HG03159 (cell line): ENCODE data around the gene FBXO7.
A peak's percentile ranks its signal among the peaks of the same experiment; 100 is the strongest.
"Not testable (repeated sequence)": the region's sequence is repeated elsewhere in the genome, so short reads cannot be mapped to it uniquely, and the experiment has no call there.

ENCODE experiments used
- ATAC-seq: cut with Tn5 transposase; IDR thresholded peaks from one replicate; pipeline ENCODE4 v1.9.1; 2021; ENCODE audit warnings: mild to moderate bottlenecking, moderate library complexity; ENCODE audit not compliant: unreplicated experiment

Gene FBXO7

GRCh38 chr22:32474635-32475467 lies at the start of gene FBXO7:
TSS of gene FBXO7 (plus strand) at chr22:32474811. CDS start at chr22:32475003, 192 bp downstream.
- peak; percentile 71 for ATAC-seq

DNA sequence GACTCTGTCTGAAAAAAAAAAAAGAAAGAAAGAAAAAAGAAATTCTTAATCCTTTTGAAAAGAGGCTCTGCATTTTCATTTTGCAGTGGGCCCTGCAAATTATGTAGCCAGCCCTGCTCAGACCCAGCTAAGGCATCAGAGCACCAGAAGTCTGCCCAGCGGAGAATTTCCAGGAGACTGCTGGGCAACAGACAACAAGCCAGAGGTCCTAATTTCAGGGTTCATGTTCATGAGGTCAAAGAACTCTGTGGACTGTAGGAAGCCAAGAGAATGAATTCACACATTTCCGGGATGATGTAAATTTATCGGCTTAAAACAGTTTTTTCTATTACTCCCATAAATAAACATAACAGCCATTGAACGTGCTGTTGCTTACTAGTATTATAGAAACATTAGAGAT lies 47.7 kb upstream of the FBXO7 start:
- no peak for ATAC-seq

- ATAC-seq, result no peak
Observed at GRCh38 chr22:32430352-32430751, 44.3 kb upstream of the FBXO7 start.

GRCh38 chr22:32444068-32444467 lies 30.5 kb upstream of the FBXO7 start:
- ATAC-seq, result no peak

DNA sequence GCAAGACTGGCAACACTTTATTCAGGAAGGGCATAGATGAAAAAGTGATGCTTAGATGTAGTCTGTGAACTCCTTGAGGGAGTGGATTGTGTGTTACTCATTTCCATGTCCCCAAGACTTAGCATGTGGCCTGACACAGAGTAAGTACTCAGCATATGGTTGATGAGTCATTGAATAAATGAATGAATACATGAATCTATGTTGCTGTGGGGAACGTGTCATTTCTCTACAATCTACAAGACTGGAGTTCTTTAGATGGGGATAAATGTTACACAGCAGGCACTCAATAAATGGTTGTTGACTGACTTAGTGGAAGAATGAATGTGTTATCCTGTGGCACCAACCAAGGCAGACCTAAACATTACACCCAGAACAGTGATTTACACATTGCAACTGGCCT lies 28.3 kb upstream of the FBXO7 start:
- no peak for ATAC-seq

DNA sequence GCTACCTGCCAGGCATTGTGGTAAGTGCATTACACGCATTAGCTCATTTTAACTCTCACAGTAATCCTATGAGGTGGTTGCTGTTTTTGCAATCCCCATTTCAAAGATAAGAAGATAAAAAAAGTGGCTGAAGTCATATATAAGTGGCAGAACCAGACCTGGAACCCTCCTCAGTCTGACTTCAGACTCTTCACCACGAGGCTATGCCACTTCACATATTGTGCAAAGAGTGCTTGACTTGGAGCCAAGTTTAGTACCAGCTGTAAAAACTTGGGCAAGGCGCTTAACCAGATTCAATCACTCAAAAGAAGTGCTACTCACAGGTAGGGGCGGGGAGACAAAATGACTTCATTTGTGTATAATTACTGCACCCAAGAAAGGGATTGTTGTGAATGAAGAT lies 25.6 kb upstream of the FBXO7 start:
- no peak for ATAC-seq

- no peak for ATAC-seq
Observed at GRCh38 chr22:32457031-32457430, 17.6 kb upstream of the FBXO7 start.

- no peak for ATAC-seq
Observed at GRCh38 chr22:32462452-32462851, 12.2 kb upstream of the FBXO7 start.

DNA sequence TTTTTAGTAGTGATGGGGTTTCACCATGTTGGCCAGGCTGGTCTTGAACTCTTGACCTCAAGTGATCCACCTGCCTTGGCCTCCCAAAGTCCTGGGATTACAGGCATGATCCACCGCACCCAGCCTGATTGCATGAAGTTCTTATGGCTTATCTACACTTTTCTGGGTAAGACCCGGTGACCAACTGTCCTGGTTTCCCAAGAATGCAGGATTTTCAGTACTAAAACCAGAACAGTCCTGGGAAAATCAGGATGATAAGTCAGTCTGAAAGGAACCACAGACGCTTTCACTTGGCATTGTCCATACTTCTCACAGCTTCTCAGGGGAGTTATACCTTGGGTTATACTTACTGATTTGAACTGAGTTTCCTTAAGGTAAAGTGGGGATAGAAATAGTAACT lies 8.9 kb upstream of the FBXO7 start:
- no peak for ATAC-seq

GRCh38 chr22:32466496-32466895 lies 8.1 kb upstream of the FBXO7 start:
- no peak for ATAC-seq

- ATAC-seq, result no peak
Observed at GRCh38 chr22:32469799-32470212, 4.8 kb upstream of the FBXO7 start.

GRCh38 chr22:32473388-32473952 lies 1.1 kb upstream of the FBXO7 start:
- no peak for ATAC-seq

GRCh38 chr22:32475468-32476010 lies 928 bp downstream of the FBXO7 start:
- no peak for ATAC-seq

DNA sequence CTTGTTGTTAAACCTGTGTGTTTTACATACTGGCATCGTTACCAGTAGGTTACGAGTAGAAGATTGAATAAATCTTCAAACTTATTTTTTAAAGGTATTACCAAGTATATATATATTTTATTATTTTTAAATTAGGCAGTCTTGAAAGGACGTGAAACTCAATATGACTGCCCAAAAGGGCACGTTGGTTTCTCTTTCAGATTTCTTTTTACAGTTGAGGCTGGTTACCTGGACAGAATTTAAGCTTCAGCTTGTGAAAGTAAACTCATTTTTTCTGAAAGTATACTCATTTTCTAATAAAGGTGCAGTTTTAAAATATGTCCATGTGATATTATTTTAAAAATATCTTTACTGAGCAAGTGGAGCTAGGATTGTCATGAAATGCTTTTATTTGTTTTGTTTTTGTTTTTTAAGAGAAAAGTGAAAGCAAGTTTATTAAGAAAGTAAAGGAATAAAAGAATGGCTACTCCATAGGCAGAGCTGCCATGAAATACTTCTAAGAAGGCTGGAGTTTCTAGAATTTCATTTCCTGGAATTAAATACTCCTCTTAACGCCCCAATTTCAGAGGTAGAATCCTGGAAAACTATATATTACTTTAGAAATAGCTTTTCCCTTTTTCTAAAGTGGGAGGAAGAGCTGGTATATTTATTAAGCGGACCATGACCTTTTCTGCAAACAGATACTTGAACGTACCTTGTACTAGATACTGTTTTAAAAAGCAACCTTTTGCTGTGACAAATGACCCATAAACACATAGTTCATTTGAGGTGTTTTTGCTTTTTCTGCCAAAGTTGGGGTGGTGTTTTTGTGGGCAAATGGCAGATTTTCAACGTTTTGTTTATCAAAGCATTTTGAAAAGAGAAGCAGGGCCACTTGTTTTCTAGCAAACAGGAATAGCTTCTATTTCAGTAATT lies 1.9 kb downstream of the FBXO7 start:
- ATAC-seq, result no peak

GRCh38 chr22:32477596-32477995 lies 3.0 kb downstream of the FBXO7 start:
- no peak for ATAC-seq

- ATAC-seq, result not testable (repeated sequence)
Observed at GRCh38 chr22:32478552-32478951, 3.9 kb downstream of the FBXO7 start.

DNA sequence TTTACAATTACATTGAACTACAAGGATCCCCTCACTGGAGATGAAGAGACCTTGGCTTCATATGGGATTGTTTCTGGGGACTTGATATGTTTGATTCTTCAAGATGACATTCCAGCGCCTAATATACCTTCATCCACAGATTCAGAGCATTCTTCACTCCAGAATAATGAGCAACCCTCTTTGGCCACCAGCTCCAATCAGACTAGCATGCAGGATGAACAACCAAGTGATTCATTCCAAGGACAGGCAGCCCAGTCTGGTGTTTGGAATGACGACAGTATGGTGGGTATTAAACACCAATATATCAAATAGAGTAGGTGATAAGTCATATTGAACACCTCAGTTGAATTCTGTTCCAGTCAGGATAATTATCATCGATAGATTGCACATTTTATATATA lies 4.4 kb downstream of the FBXO7 start:
- no peak for ATAC-seq

GRCh38 chr22:32480238-32480637 lies 5.6 kb downstream of the FBXO7 start:
- ATAC-seq, result no peak

- ATAC-seq, result no peak
Observed at GRCh38 chr22:32482708-32483107, 8.1 kb downstream of the FBXO7 start.

DNA sequence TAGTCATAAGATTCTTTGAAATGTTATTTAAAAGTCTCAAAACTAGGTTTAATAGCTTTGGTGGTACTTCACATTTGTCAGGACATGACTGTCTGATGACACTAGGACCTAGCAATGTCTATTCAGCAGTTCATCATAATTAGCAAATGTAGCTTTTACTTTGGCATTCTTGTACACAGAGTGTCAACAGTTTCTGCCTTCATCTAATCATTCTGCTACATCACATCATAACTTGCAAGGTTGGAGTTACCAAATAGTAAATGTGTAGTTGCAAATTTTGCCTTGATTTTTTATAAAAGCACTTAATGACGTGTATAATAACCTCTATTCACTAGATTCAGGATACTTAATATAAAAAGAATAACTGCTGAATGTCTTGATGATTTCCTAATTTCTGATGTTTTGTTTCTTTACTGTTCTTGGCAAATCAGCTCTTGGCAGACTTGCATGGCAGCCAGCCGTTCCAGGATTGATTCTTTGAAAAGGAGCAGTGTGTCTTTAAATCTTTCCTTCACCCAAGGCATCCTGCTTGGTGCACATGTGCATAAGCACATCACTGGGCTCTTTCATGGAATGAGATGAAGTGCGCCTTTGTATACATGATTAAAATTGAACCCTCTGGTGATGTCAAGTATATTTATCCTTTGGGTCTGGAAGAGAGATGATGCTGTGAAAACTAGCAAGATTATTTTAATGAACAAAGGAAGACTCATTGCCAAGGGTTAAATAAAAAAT lies 12.2 kb downstream of the FBXO7 start:
- no peak for ATAC-seq

DNA sequence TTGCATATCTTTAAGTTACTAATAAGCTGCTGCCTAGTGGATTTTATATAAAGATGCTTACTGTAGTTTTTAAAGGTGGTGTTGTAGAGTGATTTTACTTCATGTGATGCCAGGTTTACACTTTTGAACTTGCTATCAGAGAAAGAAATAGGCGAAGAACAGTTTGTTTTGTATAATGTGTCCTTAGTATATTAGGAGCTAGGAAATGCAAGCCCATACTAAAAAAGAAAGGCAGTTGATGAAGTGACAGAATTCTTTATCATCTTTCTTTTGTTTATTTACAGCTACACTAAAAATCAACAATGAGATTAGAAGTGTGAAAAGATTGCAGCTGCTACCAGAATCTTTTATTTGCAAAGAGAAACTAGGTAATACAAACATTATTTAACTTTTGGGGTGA lies 12.8 kb downstream of the FBXO7 start:
- ATAC-seq, result no peak
